GM23338 (cell line): ENCODE measurements around the gene MRPS34. TPM values are rescaled to one million over a fixed set of nuclear protein-coding genes. Genes with fewer than 3 reads are reported as not detected.

Experiments
- ATAC-seq: fragments of 200-7000 bp; cut with Tn5 transposase; 3 replicates; pipeline ENCODE4 v1.9.1; 2020
- DNase-seq: peaks from one replicate; pipeline ENCODE4 v3.0.0-alpha.2; 2015; ENCODE audit warnings: low spot score
- H2AFZ ChIP-seq: fragments of 200-600 bp; sonication (generic); 2 replicates; pipeline ENCODE4 v1.8.0; 2016; ENCODE audit warnings: antibody characterized with exemption, mild to moderate bottlenecking, moderate library complexity
- H3F3A ChIP-seq: fragments of 200-600 bp; sonication (generic); replicated peaks from 2 replicates; pipeline ENCODE4 v1.8.0; 2017; ENCODE audit warnings: antibody characterized with exemption, mixed run types, low read depth
- H3K27ac ChIP-seq: fragments of 200-600 bp; sonication (generic); 2 replicates; pipeline ENCODE4 v1.6.1; 2016; ENCODE audit warnings: low read depth
- H3K27me3 ChIP-seq: fragments of 200-600 bp; sonication (generic); 2 replicates; pipeline ENCODE4 v1.8.0; 2016; ENCODE audit warnings: mild to moderate bottlenecking, mixed run types, moderate library complexity; ENCODE audit not compliant: insufficient read depth
- H3K36me3 ChIP-seq: fragments of 200-600 bp; sonication (generic); 2 replicates; pipeline ENCODE4 v1.8.0; 2016; ENCODE audit warnings: mild to moderate bottlenecking; ENCODE audit not compliant: insufficient read depth
- H3K4me1 ChIP-seq: fragments of 200-600 bp; sonication (generic); 2 replicates; pipeline ENCODE4 v1.8.0; 2016; ENCODE audit warnings: mild to moderate bottlenecking, moderate library complexity; ENCODE audit not compliant: insufficient read depth
- H3K4me2 ChIP-seq: fragments of 200-600 bp; sonication (generic); 2 replicates; pipeline ENCODE4 v1.7.1; 2017; ENCODE audit warnings: mixed run types
- H3K4me3 ChIP-seq: fragments of 200-600 bp; sonication (generic); 2 replicates; pipeline ENCODE4 v1.6.1; 2016; ENCODE audit warnings: mixed run types
- H3K79me2 ChIP-seq: fragments of 200-600 bp; sonication (generic); replicated peaks from 2 replicates; pipeline ENCODE4 v1.8.0; 2017; ENCODE audit warnings: mild to moderate bottlenecking; ENCODE audit not compliant: insufficient read depth
- H3K9me2 ChIP-seq: fragments of 200-600 bp; sonication (generic); 2 replicates; pipeline ENCODE4 v1.8.0; 2017; ENCODE audit not compliant: insufficient read depth
- H4K20me1 ChIP-seq: fragments of 200-600 bp; sonication (generic); replicated peaks from 2 replicates; pipeline ENCODE4 v1.8.0; 2017; ENCODE audit warnings: mild to moderate bottlenecking; ENCODE audit not compliant: insufficient read depth
- H3K27ac Mint-ChIP-seq: 2 replicates; pipeline ENCODE4 v1.8.0; 2020; ENCODE audit warnings: inconsistent platforms, mild to moderate bottlenecking, moderate library complexity, mixed read lengths
- H3K27me3 Mint-ChIP-seq: 3 replicates; pipeline ENCODE4 v1.8.0; 2022; ENCODE audit warnings: low read depth, mild to moderate bottlenecking, moderate library complexity, mixed read lengths, inconsistent platforms; ENCODE audit not compliant: insufficient read depth, poor library complexity
- H3K36me3 Mint-ChIP-seq: 3 replicates; pipeline ENCODE4 v1.8.0; 2021; ENCODE audit warnings: low read depth, mild to moderate bottlenecking, inconsistent platforms, moderate library complexity, mixed read lengths
- H3K4me1 Mint-ChIP-seq: 3 replicates; pipeline ENCODE4 v1.8.0; 2020; ENCODE audit warnings: mild to moderate bottlenecking, inconsistent platforms, mixed read lengths
- H3K4me3 Mint-ChIP-seq: 3 replicates; pipeline ENCODE4 v1.8.0; 2021; ENCODE audit warnings: moderate library complexity, mild to moderate bottlenecking, inconsistent platforms, mixed read lengths
- H3K9me3 Mint-ChIP-seq: 3 replicates; pipeline ENCODE4 v1.8.0; 2020; ENCODE audit warnings: moderate library complexity, mild to moderate bottlenecking, inconsistent platforms, mixed read lengths
- CREB1 ChIP-seq: fragments of 250-450 bp; sonication (Bioruptor Pico); IDR thresholded peaks from 2 replicates; pipeline ENCODE4 v1.5.0; 2020; ENCODE audit warnings: low read depth, mild to moderate bottlenecking, moderate library complexity
- EZH2 ChIP-seq: fragments of 200-600 bp; sonication (generic); IDR thresholded peaks from one replicate; pipeline ENCODE4 v1.8.0; 2017; ENCODE audit warnings: antibody characterized with exemption, mild to moderate bottlenecking, low read depth; ENCODE audit not compliant: unreplicated experiment
- EZH2phosphoT487 ChIP-seq: fragments of 200-600 bp; sonication (generic); IDR thresholded peaks from one replicate; pipeline ENCODE4 v1.8.1; 2018; ENCODE audit warnings: antibody characterized with exemption; ENCODE audit not compliant: unreplicated experiment
- JUNB ChIP-seq: IDR thresholded peaks from one replicate; pipeline ENCODE4 v1.6.1; 2016; ENCODE audit warnings: antibody characterized with exemption; ENCODE audit not compliant: unreplicated experiment
- NANOG ChIP-seq: IDR thresholded peaks from 2 replicates; pipeline ENCODE4 v1.6.1; 2016; ENCODE audit warnings: antibody characterized with exemption, borderline replicate concordance
- POLR2AphosphoS5 ChIP-seq: IDR thresholded peaks from 2 replicates; pipeline ENCODE4 v1.6.1; 2016; ENCODE audit warnings: antibody characterized with exemption, low read depth
- ZNF331 ChIP-seq: fragments of 250-450 bp; sonication (Bioruptor Pico); IDR thresholded peaks from 2 replicates; pipeline ENCODE4 v1.5.0; 2020; ENCODE audit warnings: low read depth, mild to moderate bottlenecking, moderate library complexity
- ZNF462 ChIP-seq: fragments of 250-450 bp; sonication (Bioruptor Pico); IDR thresholded peaks from 2 replicates; pipeline ENCODE4 v1.5.0; 2020; ENCODE audit warnings: mild to moderate bottlenecking, moderate library complexity
- polyA plus RNA-seq: library from polyadenylated mRNA; unstranded; fragments of >200 nt; fragmentation: Nextera tagmentation; extraction: Ambion mirVana; gene quantifications from 2 replicates; pipeline ENCODE4 v1.2.1, GENCODE V29; 2016
- total RNA-seq: library from RNA; depleted of rRNA; stranded (reverse); fragments of >200 nt; shearing (Covaris generic); gene quantifications from 2 replicates; pipeline ENCODE4 v1.2.3, GENCODE V29; 2014
- TF ChIP-seq, protein P1 (sequence below): IDR thresholded peaks from one replicate; pipeline ENCODE4 v1.6.1; 2018; ENCODE audit warnings: antibody characterized with exemption; ENCODE audit not compliant: unreplicated experiment
- TF ChIP-seq, protein P2 (sequence below): IDR thresholded peaks from 2 replicates; pipeline ENCODE4 v1.6.1; 2016; ENCODE audit warnings: antibody characterized with exemption

MRPS34 gene
- total and polyA plus RNA-seq, 2 experiments from 2014 or later, result 248 to 391 TPM

- H3K4me3 ChIP-seq, result no peak overlapping the region
- Mint-ChIP-seq H3K9me3 (no peaks in the 10 kb centered on the region), H3K4me3 (no peak overlapping the region; the same call in 2 of the 3 replicates), H3K4me1 (no peaks in the 10 kb centered on the region; the same call in 2 of the 3 replicates), H3K36me3 (peaks cover 14% of the 10 kb centered on the region; the same call in 2 of the 3 replicates), H3K27me3 (peaks cover 2% of the 10 kb centered on the region), H3K27ac (no peak overlapping the region; the same call in 1 of the 2 replicates)
- ATAC-seq (no peak), DNase-seq (no peak)
- H2AFZ ChIP-seq, result no peak overlapping the region
- H3F3A ChIP-seq, result no peaks in the 10 kb centered on the region
- H3K79me2 ChIP-seq, result no peaks in the 10 kb centered on the region
- H3K27ac ChIP-seq, result no peak overlapping the region
- H4K20me1 ChIP-seq, result peaks cover 3% of the 10 kb centered on the region; the same call in 1 of the 2 replicates
- no peaks in the 10 kb centered on the region for H3K4me1 ChIP-seq
- H3K27me3 ChIP-seq, result no peaks in the 10 kb centered on the region
- H3K9me2 ChIP-seq, result no peaks in the 10 kb centered on the region
- H3K36me3 ChIP-seq, result no peaks in the 10 kb centered on the region; the same call in 1 of the 2 replicates
- no peak for TF ChIP-seq ZNF462 (CRISPR knock-in tag)
- TF ChIP-seq, protein P1, sequence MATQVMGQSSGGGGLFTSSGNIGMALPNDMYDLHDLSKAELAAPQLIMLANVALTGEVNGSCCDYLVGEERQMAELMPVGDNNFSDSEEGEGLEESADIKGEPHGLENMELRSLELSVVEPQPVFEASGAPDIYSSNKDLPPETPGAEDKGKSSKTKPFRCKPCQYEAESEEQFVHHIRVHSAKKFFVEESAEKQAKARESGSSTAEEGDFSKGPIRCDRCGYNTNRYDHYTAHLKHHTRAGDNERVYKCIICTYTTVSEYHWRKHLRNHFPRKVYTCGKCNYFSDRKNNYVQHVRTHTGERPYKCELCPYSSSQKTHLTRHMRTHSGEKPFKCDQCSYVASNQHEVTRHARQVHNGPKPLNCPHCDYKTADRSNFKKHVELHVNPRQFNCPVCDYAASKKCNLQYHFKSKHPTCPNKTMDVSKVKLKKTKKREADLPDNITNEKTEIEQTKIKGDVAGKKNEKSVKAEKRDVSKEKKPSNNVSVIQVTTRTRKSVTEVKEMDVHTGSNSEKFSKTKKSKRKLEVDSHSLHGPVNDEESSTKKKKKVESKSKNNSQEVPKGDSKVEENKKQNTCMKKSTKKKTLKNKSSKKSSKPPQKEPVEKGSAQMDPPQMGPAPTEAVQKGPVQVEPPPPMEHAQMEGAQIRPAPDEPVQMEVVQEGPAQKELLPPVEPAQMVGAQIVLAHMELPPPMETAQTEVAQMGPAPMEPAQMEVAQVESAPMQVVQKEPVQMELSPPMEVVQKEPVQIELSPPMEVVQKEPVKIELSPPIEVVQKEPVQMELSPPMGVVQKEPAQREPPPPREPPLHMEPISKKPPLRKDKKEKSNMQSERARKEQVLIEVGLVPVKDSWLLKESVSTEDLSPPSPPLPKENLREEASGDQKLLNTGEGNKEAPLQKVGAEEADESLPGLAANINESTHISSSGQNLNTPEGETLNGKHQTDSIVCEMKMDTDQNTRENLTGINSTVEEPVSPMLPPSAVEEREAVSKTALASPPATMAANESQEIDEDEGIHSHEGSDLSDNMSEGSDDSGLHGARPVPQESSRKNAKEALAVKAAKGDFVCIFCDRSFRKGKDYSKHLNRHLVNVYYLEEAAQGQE, result no peak
- TF ChIP-seq JUNB, result no peak
- TF ChIP-seq CREB1, result no peak
- no peak for TF ChIP-seq POLR2AphosphoS5
- no peak for TF ChIP-seq NANOG
- TF ChIP-seq, protein P2, sequence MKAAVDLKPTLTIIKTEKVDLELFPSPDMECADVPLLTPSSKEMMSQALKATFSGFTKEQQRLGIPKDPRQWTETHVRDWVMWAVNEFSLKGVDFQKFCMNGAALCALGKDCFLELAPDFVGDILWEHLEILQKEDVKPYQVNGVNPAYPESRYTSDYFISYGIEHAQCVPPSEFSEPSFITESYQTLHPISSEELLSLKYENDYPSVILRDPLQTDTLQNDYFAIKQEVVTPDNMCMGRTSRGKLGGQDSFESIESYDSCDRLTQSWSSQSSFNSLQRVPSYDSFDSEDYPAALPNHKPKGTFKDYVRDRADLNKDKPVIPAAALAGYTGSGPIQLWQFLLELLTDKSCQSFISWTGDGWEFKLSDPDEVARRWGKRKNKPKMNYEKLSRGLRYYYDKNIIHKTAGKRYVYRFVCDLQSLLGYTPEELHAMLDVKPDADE, result no peak
- no peak for TF ChIP-seq EZH2
- TF ChIP-seq EZH2phosphoT487, result no peak
- no peak for TF ChIP-seq ZNF331 (CRISPR knock-in tag)
- H3K4me2 ChIP-seq, result no peak overlapping the region
Observed at GRCh38 chr16:1726661-1727502, 46.1 kb downstream of the MRPS34 start.
